K562 (cell line): ENCODE results near the gene RABL6. TPM values are rescaled to one million over a fixed set of nuclear protein-coding genes. Genes with fewer than 3 reads are reported as not detected.

ENCODE experiments used
- CBX2 ChIP-seq: fragments of 200-600 bp; sonication (generic); IDR thresholded peaks from one replicate; pipeline ENCODE4 v1.6.1; 2012; ENCODE audit warnings: mild to moderate bottlenecking, low read length, inconsistent platforms; ENCODE audit not compliant: insufficient read depth, poor library complexity, severe bottlenecking
- ERF ChIP-seq: fragments of 450-650 bp; formaldehyde crosslinking; IDR thresholded peaks from 2 replicates; pipeline ENCODE4 v1.4.0; 2020; ENCODE audit warnings: mild to moderate bottlenecking, mixed read lengths
- JUND ChIP-seq, 2 experiments: IDR thresholded peaks; 2 replicates in 1 of 2; 3 replicates in 1 of 2; pipeline ENCODE4 v1.6.1; 2011; ENCODE audit warnings: borderline replicate concordance in 2 of 2, low read depth in 2 of 2, low read length in 2 of 2, improper control_type of control experiment in 1 of 2, missing biosample characterization in 1 of 2, missing genetic modification characterization in 1 of 2, missing genetic modification reagents in 1 of 2
- KAT2B ChIP-seq: IDR thresholded peaks from one replicate; pipeline ENCODE4 v1.6.1; 2012; ENCODE audit warnings: low read depth, mild to moderate bottlenecking, control low read depth, inconsistent platforms, low read length, moderate library complexity
- NBN ChIP-seq: fragments of 450-650 bp; IDR thresholded peaks from 2 replicates; pipeline ENCODE4 v1.6.1; 2016; ENCODE audit warnings: low read depth, mild to moderate bottlenecking
- NRF1 ChIP-seq, 2 experiments: fragments of 450-650 bp; IDR thresholded peaks in 1 of 2; conservative IDR thresholded peaks in 1 of 2; 2 replicates each; pipeline ENCODE4 v1.6.1; 2014; ENCODE audit warnings: mild to moderate bottlenecking in 2 of 2
- PHF8 ChIP-seq: fragments of 200-600 bp; sonication (generic); IDR thresholded peaks from 2 replicates; pipeline ENCODE4 v1.6.1; 2012; ENCODE audit warnings: mixed run types, mild to moderate bottlenecking, inconsistent platforms, low read length, moderate library complexity, borderline replicate concordance
- TAL1 ChIP-seq: fragments of 450-650 bp; IDR thresholded peaks from 2 replicates; pipeline ENCODE4 v1.6.1; 2016; ENCODE audit warnings: mild to moderate bottlenecking
- TOE1 ChIP-seq, 2 experiments: fragments of 450-650 bp in 1 of 2; sonication (generic) in 1 of 2; formaldehyde crosslinking in 1 of 2; IDR thresholded peaks; 2 replicates each; pipeline versions ENCODE4 v1.7.1 to v1.8.0; 2016 to 2022; ENCODE audit warnings: borderline replicate concordance in 2 of 2, mild to moderate bottlenecking in 2 of 2, antibody characterized with exemption in 1 of 2, inconsistent platforms in 1 of 2, low read depth in 1 of 2, missing genetic modification reagents in 1 of 2, moderate library complexity in 1 of 2
- ZBTB17 ChIP-seq: fragments of 450-650 bp; formaldehyde crosslinking; IDR thresholded peaks from 2 replicates; pipeline ENCODE4 v1.4.0; 2020; ENCODE audit warnings: mild to moderate bottlenecking
- ZBTB43 ChIP-seq: sonication (generic); formaldehyde crosslinking; IDR thresholded peaks from 2 replicates; pipeline ENCODE4 v1.8.0; 2023; ENCODE audit warnings: mild to moderate bottlenecking, missing genetic modification reagents
- ZBTB7A ChIP-seq: IDR thresholded peaks from 2 replicates; pipeline ENCODE4 v1.6.1; 2011; ENCODE audit warnings: low read depth, mild to moderate bottlenecking, low read length, moderate library complexity, borderline replicate concordance; ENCODE audit not compliant: control insufficient read depth
- ZFP36 ChIP-seq: fragments of 150-350 bp; IDR thresholded peaks from 2 replicates; pipeline ENCODE4 v1.6.1; 2018; ENCODE audit warnings: low read length, low read depth; ENCODE audit not compliant: partially characterized antibody
- ZNF224 ChIP-seq: sonication (generic); formaldehyde crosslinking; IDR thresholded peaks from 2 replicates; pipeline ENCODE4 v1.8.0; 2022; ENCODE audit warnings: mild to moderate bottlenecking, missing genetic modification reagents
- ZNF347 ChIP-seq: fragments of 450-650 bp; formaldehyde crosslinking; IDR thresholded peaks from 2 replicates; pipeline ENCODE4 v1.4.0; 2020; ENCODE audit warnings: low read depth, mild to moderate bottlenecking, moderate library complexity
- ZNF436 ChIP-seq: fragments of 250-450, 450-650 bp; sonication (Bioruptor Pico); formaldehyde crosslinking; IDR thresholded peaks from 2 replicates; pipeline ENCODE4 v1.7.0; 2020; ENCODE audit warnings: mild to moderate bottlenecking
- polyA plus RNA-seq, 8 experiments: library from polyadenylated mRNA; depleted of rRNA in 4 of 8; stranded (reverse) in 5 of 8; unstranded in 3 of 8; fragments of >200 nt; fragmentation: Nextera tagmentation in 2 of 8; fragmentation: Illumina TruSeq in 1 of 8; extraction: Ambion mirVana in 2 of 8; extraction: Trizol in 1 of 8; gene quantifications; 2 replicates each; pipeline versions ENCODE4 v1.2.1 to v1.2.3, GENCODE V29; 2011 to 2014; ENCODE audit warnings: inconsistent platforms in 1 of 8, missing spikeins in 1 of 8
- total RNA-seq, 7 experiments: library from RNA; depleted of rRNA in 6 of 7; stranded (reverse); fragments of >200 nt in 6 of 7; fragmentation: Illumina TruSeq in 2 of 7; extraction: Trizol in 2 of 7; gene quantifications; 2 replicates each; pipeline versions ENCODE4 v1.2.1 to v1.2.3, GENCODE V29; 2011 to 2021; ENCODE audit warnings: low replicate concordance in 1 of 7
- TF ChIP-seq, protein P1 (sequence below): sonication (generic); formaldehyde crosslinking; IDR thresholded peaks from 2 replicates; pipeline ENCODE4 v1.8.1; 2023; ENCODE audit warnings: mild to moderate bottlenecking, missing genetic modification reagents
- TF ChIP-seq, protein P2 (sequence below): fragments of 450-650 bp; conservative IDR thresholded peaks from 2 replicates; pipeline ENCODE4 v1.6.1; 2016; ENCODE audit warnings: missing genetic modification characterization, low read depth, mild to moderate bottlenecking, control low read depth, missing compliant biosample characterization
- TF ChIP-seq, protein P3 (sequence below), 2 experiments: fragments of 250-450 bp in 1 of 2; fragments of 450-650 bp in 1 of 2; sonication (Bioruptor Pico) in 1 of 2; IDR thresholded peaks; 2 replicates each; pipeline versions ENCODE4 v1.6.1 to v1.8.0; 2016 to 2021; ENCODE audit warnings: mild to moderate bottlenecking in 2 of 2, moderate library complexity in 2 of 2, missing compliant biosample characterization in 1 of 2, missing genetic modification characterization in 1 of 2
- TF ChIP-seq, protein P4 (sequence below): sonication (generic); formaldehyde crosslinking; IDR thresholded peaks from 2 replicates; pipeline ENCODE4 v1.8.0; 2022; ENCODE audit warnings: missing genetic modification reagents, mild to moderate bottlenecking, borderline replicate concordance

The RABL6 gene
- total and polyA plus RNA-seq, 9 of the 15 experiments (the other 6 are each of a cell fraction or from before 2014, with no cell fraction given) = 5.6 to 181 (median 84.5) TPM

DNA sequence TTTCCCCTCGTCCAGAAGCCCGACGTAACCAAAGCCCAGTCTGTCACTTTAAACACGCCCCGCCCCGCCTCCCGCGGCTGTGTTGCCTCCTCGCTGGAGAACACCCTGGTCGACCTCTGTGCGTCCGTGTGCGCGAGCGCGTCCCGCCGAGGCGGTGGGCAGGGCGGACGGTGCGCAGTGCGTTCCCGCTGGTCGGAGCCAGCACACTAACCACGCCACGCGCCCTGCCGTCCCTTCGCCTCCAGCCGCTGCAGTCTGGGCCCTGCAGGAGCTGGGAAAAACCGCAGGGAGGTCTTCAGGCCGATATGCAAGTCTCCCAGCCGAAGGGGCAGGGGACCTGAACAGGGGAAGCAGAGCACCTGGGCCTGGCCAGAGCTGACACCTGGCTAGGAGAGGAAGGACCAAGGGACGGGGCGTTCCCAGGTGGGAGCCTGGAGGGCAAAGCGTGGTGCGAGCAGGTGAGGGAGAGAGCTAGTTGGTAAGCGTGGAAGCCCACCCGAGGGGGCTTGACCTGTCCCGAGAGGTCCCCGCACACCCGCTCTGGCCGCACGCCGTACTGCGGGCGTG is 40.2 kb downstream of the RABL6 start (continued):
- TF ChIP-seq ZBTB43 (CRISPR knock-in tag) = no peak
- TF ChIP-seq ZNF347 = no peak
- peak; percentile 65 for TF ChIP-seq ZFP36
- TF ChIP-seq TOE1 (IDR thresholded peaks at IDR 0.05; ENCODE audit: borderline replicate concordance) = no peak
- peak; percentile 87; the same call in 1 of the 2 replicates for TF ChIP-seq TOE1 (CRISPR knock-in tag; IDR thresholded peaks at IDR 0.05; ENCODE audit: borderline replicate concordance, low read depth)
- peak; percentile 37; the same call in 1 of the 2 replicates for TF ChIP-seq NBN
- TF ChIP-seq ZBTB17 (CRISPR knock-in tag) = peak; percentile 50; the same call in 1 of the 2 replicates
- TF ChIP-seq, protein P1, sequence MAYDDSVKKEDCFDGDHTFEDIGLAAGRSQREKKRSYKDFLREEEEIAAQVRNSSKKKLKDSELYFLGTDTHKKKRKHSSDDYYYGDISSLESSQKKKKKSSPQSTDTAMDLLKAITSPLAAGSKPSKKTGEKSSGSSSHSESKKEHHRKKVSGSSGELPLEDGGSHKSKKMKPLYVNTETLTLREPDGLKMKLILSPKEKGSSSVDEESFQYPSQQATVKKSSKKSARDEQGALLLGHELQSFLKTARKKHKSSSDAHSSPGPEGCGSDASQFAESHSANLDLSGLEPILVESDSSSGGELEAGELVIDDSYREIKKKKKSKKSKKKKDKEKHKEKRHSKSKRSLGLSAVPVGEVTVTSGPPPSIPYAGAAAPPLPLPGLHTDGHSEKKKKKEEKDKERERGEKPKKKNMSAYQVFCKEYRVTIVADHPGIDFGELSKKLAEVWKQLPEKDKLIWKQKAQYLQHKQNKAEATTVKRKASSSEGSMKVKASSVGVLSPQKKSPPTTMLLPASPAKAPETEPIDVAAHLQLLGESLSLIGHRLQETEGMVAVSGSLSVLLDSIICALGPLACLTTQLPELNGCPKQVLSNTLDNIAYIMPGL (CRISPR knock-in tag) = peak; percentile 76
- TF ChIP-seq CBX2 = no peak
- peak; percentile 44; the same call in 1 of the 2 replicates for TF ChIP-seq PHF8
- TF ChIP-seq KAT2B = no peak
- TF ChIP-seq NRF1 (conservative IDR thresholded peaks at IDR 0.05 in 1 of 2, IDR thresholded peaks at IDR 0.05 in 1 of 2) = peak; percentile 87 to 90
- TF ChIP-seq ZBTB7A = peak; percentile 62; the same call in 1 of the 2 replicates
- no peak for TF ChIP-seq ERF
- TF ChIP-seq TAL1 = no peak
- TF ChIP-seq, protein P2, sequence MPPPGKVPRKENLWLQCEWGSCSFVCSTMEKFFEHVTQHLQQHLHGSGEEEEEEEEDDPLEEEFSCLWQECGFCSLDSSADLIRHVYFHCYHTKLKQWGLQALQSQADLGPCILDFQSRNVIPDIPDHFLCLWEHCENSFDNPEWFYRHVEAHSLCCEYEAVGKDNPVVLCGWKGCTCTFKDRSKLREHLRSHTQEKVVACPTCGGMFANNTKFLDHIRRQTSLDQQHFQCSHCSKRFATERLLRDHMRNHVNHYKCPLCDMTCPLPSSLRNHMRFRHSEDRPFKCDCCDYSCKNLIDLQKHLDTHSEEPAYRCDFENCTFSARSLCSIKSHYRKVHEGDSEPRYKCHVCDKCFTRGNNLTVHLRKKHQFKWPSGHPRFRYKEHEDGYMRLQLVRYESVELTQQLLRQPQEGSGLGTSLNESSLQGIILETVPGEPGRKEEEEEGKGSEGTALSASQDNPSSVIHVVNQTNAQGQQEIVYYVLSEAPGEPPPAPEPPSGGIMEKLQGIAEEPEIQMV (tag) = peak; percentile 60
- TF ChIP-seq, protein P3, sequence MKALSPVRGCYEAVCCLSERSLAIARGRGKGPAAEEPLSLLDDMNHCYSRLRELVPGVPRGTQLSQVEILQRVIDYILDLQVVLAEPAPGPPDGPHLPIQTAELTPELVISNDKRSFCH (CRISPR knock-in tag; IDR thresholded peaks at IDR 0.05) = no peak
- TF ChIP-seq, protein P3 (tag; IDR thresholded peaks at IDR 0.05) = 0 out of 2 replicates have a peak, but pooled peaks have one; percentile 64
- TF ChIP-seq ZNF224 (CRISPR knock-in tag) = peak; percentile 59; the same call in 1 of the 2 replicates
- TF ChIP-seq JUND (IDR thresholded peaks at IDR 0.05; ENCODE audit: borderline replicate concordance, low read depth, low read length) = no peak
- no peak for TF ChIP-seq JUND (tag; IDR thresholded peaks at IDR 0.05; ENCODE audit: borderline replicate concordance, low read depth, low read length)
- no peak for TF ChIP-seq ZNF436 (CRISPR knock-in tag)
- TF ChIP-seq, protein P4, sequence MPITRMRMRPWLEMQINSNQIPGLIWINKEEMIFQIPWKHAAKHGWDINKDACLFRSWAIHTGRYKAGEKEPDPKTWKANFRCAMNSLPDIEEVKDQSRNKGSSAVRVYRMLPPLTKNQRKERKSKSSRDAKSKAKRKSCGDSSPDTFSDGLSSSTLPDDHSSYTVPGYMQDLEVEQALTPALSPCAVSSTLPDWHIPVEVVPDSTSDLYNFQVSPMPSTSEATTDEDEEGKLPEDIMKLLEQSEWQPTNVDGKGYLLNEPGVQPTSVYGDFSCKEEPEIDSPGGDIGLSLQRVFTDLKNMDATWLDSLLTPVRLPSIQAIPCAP (CRISPR knock-in tag) = no peak
